ENCODE data around the gene ACTRT3. TPM values are rescaled to one million over a fixed set of nuclear protein-coding genes. Genes with fewer than 3 reads are reported as not detected.
A peak's percentile ranks its signal among the peaks of the same experiment; 100 is the strongest.

ACTRT3 gene
- total RNA-seq, 1 experiment from 2014 or later, result 0.24 TPM

DNA sequence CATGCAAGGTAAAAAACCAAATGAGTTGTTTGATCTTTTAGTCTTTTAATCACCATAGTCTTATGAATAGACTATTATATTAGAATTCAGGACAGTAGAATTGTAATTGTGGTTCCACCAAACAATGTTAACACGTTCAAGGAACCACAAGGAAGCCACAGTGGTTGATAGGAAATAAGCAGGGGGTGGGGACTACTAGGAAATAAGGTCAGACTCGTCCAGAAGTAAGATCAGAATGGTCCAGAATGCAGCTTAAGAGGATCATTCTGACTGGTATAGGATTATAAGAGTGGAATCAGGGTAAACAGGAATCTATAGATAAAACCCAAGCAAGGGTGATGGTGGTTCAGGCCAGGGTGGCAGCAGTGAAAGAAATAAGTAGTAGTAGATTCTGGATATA is 11.4 kb upstream of the ACTRT3 start:
- in situ Hi-C loops (cut with HindIII; ENCODE audit: low pct_unique_long_range_greater_than_20kb, low sequenced_read_pairs), result no loop called here
- DNase-seq (ENCODE audit: low read depth, low spot score), result no peak

DNA sequence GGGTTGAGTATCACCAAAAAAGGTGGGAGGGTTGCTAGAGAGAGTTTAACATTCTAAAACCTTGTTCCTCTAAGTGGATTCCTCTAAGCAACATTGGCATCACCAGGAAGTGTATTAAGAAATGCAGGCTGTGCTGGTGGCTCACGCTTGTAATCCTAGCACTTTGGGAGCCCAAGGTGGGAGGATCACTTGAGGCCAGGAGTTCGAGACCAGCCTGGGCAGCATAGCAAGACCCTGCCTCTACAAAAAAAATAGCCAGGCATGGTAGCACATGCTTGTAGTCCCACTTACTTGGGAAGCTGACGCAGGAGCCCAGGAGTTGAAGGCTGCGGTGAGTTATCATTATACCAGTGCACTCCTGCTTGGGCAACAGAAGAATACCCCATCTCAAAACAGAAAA is 8.5 kb upstream of the ACTRT3 start:
- no peak for DNase-seq (ENCODE audit: low read depth, low spot score)
- in situ Hi-C loops (cut with HindIII; ENCODE audit: low pct_unique_long_range_greater_than_20kb, low sequenced_read_pairs), result no loop called here

DNA sequence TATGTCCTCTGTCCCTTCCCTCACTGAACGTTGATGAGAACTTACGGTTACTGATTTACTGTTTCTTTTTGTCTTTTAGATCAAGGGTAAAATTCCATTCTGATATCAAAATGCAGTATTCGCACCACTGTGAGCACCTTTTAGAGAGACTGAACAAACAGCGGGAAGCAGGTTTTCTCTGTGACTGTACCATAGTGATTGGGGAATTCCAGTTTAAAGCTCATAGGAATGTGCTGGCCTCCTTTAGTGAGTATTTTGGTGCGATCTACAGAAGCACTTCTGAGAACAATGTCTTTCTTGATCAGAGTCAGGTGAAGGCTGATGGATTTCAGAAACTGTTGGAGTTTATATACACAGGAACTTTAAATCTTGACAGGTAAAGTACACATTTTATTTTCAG is 4.8 kb upstream of the ACTRT3 start:
- no peak for DNase-seq (ENCODE audit: low read depth, low spot score)
- in situ Hi-C loops (cut with HindIII; ENCODE audit: low pct_unique_long_range_greater_than_20kb, low sequenced_read_pairs), result no loop called here

DNA sequence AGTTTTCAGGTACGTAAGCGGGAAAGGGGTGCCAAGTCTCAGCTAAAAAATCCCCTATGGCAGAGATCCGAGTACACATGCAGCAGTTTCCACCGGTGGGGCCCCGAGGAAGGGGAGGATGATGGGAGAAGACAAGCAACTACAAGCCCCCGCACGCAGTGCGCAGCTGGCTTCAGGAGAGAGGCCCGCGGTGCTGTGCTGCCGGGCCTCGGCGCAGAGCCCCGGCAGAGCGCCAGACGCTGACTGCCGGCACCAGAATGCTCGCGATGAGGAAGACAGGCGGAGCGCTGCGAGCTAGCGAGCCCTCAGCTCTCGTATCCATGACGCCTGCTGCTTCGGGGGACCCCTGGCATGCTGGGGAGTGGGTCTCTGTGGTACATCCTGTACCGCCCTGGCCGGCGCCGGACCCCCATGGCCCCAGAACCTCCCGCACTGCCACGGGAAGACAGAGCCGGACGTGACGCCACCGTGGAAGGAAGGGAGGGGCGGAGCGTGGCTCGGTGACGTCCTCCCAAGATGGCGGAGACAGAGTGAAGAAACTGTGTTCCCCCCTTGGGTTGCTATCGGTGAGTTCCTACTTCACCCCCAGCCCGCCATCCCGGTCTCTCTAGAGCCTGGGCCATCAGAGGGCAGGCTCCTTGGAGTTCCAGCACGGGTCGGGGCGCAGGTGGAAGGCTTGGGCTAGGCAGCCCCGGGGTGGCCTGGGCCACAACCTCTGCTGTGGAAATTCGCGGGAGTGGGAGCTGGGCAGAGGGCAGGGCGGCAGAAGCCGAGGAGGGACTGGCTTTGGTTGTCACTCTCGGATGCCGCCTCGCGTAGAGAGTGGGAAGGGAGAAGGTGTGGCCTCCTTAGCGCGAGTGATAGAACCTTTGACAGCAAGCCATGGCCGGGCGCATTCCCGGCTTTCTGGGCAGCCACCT is 3.8 kb upstream of the ACTRT3 start, which contains the start of gene MYNN:
Gene MYNN (plus strand): TSS at position 500 of the 920 bp plus-strand sequence. CDS start 900 bp downstream, outside the sequence.
- in situ Hi-C loops (cut with HindIII; ENCODE audit: low pct_unique_long_range_greater_than_20kb, low sequenced_read_pairs), result no loop called here
- peak; percentile 90 for DNase-seq (ENCODE audit: low read depth, low spot score)

DNA sequence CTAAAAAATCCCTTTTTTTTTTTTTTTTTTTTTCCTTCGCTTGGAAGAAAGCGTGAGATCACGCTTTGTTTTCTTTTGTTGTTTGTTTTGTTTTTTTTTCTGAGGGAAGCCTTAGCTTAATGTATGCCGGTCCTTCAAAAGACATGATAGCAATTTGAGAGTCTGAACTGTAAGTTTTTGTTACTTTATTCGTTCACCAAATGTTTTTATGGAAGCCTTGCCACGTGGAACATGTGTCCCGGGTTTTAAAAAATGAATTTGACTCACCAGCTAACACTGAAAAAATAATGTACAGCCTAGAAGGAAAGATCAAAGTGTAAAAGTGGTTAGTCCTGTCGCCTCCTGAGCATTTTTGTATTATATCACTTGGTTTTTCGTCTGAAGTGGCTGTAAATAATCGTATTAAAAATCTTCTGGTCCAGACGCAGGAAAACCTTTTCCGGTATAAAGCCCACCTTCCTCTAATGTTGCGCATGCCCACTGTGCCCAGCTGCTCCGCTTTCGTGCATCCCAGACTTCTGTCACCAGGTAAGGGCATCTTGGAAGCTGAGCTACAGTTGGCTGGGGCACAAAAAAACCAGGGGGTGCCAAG is 3.0 kb upstream of the ACTRT3 start:
- peak; percentile 88 for DNase-seq (ENCODE audit: low read depth, low spot score)
- in situ Hi-C loops (cut with HindIII; ENCODE audit: low pct_unique_long_range_greater_than_20kb, low sequenced_read_pairs), result no loop called here

DNA sequence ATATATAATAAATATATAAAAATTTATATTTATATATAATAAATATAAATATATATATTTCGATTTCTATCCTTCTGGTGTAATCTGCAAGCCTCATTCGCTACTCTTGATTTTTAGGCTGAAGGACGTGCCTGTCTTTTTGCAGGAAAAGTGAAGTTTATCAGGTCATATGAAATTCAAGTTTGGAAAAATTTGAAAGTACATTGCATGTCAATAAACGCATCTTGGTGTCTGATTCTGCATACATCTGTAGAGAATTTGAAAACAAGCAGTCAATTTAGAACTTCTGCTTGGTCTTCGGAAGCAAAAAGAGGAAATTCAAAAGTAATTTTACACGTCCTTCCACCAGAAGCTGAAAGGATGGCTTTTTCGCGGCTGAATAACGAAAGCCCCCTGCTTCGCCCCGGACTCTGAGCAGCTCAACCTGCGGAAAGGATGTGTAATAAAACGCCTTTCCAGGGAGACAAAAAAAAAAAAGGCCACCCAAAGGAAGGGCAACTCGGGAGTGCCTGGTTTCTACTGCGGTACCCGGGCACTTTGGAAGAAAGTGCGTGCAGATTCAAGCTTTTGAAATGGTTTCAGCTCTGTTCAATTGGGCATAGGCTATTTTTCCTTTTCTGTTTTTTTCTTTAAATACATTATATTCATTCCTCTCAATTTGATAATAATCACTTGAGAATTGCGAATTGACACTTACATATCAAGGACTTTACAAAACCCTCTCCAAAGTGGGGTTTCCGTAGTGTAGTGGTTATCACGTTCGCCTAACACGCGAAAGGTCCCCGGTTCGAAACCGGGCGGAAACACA is 2.3 kb upstream of the ACTRT3 start:
- in situ Hi-C loops (cut with HindIII; ENCODE audit: low pct_unique_long_range_greater_than_20kb, low sequenced_read_pairs), result no loop called here
- DNase-seq (ENCODE audit: low read depth, low spot score), result peak; percentile 85

DNA sequence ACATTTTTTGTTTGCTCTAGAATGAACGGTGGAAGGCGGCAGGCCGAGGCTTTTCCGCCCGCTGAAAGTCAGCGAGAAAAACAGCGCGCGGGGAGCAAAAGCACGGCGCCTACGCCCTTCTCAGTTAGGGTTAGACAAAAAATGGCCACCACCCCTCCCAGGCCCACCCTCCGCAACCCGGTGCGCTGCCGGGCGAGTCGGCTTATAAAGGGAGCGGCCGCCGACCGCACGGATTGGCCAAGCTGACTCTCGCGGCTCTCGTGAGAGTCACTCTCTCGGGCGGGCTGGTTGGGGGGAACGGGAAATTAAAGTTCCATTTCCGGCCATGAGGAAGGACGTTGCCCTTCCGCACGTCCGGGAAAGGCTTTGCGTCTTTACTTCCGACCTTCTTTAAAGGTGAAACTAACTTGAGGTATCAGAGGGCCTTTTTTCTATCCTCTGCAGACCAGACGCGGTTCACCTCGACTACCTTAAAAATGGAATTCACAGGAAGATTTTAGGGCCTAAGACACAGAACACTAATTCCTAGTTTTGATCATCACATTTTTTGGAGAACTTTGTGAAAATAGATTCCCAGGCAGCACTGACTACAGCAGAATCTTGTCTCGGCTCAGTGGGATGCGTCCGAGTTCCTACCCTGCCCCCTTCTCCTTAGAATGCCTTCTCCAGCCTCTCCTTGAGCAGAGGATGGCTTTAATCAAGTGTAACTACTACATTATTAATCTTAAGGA is 4.3 kb downstream of the ACTRT3 start, which contains the start of gene TERC:
Gene TERC (minus strand): TSS at position 179 of the 731 bp plus-strand sequence.
- peak; percentile 60 for DNase-seq (ENCODE audit: low read depth, low spot score)
- in situ Hi-C loops (cut with HindIII; ENCODE audit: low pct_unique_long_range_greater_than_20kb, low sequenced_read_pairs), result no loop called here

DNA sequence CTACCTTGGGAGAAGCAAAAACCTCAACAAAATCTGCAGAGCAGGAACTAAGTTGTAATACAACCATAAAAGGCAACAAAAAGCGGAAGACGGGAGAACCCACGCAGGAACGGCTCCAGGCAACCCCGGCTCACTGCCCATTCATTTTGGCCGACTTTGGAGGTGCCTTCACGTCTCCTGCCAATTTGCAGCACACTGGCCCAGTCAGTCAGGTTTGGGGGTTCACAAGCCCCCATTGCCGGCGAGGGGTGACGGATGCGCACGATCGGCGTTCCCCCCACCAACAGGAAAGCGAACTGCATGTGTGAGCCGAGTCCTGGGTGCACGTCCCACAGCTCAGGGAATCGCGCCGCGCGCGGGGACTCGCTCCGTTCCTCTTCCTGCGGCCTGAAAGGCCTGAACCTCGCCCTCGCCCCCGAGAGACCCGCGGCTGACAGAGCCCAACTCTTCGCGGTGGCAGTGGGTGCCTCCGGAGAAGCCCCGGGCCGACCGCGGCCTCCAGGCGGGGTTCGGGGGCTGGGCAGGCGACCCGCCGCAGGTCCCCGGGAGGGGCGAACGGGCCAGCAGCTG is 5.0 kb downstream of the ACTRT3 start:
- no peak for DNase-seq (ENCODE audit: low read depth, low spot score)
- in situ Hi-C loops (cut with HindIII; ENCODE audit: low pct_unique_long_range_greater_than_20kb, low sequenced_read_pairs), result no loop called here

DNA sequence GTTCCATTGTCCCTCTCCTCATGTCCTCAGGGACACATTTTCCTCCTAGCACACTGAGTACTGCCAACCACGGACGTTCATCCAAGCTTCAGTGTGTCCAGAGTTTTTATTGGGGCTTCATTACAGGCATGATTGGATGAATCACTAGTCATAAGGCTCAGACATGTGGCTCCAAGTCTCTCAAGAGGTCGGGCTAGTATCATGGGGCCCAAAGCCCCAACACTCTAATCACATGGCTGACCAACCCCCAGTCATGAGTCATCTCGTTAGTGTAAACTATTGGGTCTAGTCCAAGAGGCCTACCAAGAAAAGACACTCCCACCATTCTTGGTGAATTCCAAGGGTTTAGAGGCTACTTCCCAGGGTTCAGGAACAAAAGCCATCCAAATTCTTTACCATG is 8.9 kb downstream of the ACTRT3 start:
- in situ Hi-C loops (cut with HindIII; ENCODE audit: low pct_unique_long_range_greater_than_20kb, low sequenced_read_pairs), result no loop called here
- peak; percentile 65 for DNase-seq (ENCODE audit: low read depth, low spot score)

DNA sequence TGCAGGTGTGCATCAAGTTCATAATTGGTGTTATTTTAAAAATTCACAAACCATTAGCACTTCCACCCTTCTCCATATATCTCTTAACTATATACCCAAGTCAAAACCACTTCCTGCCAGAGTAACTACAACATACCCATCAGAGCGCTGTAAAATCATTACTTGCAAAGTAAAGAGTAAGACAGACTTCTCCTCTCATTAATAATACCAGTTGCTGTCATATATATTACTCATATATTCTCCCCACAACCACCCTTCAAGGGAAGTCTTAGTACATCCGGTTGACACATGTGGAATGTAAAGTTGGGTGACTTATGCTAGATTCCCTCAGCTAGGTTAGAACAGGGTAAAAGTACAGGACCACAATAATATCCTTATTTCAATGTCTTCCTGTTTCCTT is 10.1 kb downstream of the ACTRT3 start:
- no peak for DNase-seq (ENCODE audit: low read depth, low spot score)
- in situ Hi-C loops (cut with HindIII; ENCODE audit: low pct_unique_long_range_greater_than_20kb, low sequenced_read_pairs), result no loop called here

DNA sequence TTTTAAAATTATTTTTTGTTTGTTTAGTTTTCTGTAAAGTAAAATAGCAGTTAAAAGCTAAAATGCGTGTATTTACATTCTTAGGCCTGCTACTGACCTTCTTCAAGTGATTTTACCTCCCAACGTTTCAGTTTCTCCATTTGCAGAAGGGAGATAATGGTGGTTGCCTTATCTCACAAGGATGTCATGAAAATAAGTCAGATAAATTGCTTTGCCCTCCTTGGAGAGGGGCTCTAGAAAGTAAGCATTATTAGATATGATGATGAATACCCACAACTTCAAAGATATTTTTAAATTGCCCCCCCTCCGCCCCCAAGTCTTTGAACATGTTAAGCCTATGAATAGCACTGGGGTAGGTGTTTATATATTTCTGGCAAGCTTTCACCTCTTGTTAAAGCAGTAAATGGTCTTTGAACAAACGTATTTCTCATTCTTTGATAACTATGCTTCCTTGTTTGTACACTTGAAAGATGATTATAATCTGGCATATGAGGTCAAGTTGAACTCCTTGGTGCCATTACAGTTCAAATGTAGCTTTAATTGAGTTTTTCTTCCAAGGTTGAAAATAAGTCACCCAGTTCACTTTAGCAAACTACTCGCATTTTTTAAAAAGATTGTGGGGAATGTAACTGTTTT is 10.9 kb downstream of the ACTRT3 start:
- DNase-seq (ENCODE audit: low read depth, low spot score), result no peak
- in situ Hi-C loops (cut with HindIII; ENCODE audit: low pct_unique_long_range_greater_than_20kb, low sequenced_read_pairs), result no loop called here

DNA sequence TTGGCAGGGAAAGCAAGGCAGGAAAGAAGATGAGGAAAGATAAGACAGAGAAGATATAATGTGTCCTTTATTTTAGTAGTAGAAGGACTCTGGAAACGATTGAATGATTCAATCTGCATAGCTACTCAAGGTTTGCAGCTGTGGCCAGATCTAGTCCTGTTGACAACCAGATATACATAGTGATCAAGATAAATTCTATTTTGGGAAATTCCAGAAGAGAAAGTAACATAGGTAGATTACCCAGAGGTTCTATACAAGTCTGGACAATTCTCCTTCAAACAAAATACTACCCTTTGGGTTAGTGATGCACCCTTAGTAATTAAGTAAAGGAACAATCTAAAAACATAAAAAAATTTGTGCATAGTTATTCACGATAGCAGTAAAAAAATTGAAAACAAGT is 13.9 kb downstream of the ACTRT3 start:
- in situ Hi-C loops (cut with HindIII; ENCODE audit: low pct_unique_long_range_greater_than_20kb, low sequenced_read_pairs), result no loop called here
- no peak for DNase-seq (ENCODE audit: low read depth, low spot score)

DNA sequence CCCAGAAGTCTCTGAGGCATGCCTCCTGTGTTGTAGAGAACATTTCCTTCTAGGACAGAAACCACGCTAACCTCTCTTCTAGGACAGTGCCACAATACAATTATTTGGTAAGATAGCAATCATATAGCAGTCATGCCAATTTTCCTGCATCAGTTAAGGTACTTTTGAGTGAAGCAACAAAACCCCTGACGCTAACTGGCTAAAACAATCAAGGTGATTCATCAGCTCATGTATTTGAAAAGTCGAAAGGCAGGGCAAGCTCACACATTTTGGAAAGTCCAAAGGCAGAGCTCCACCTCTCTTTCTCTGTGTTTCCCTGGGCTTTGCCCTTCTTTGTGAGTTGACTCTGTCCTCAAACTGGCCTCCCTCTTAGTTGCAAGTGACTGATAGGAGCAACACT is 14.7 kb downstream of the ACTRT3 start:
- no peak for DNase-seq (ENCODE audit: low read depth, low spot score)
- in situ Hi-C loops (cut with HindIII; ENCODE audit: low pct_unique_long_range_greater_than_20kb, low sequenced_read_pairs), result no loop called here

DNA sequence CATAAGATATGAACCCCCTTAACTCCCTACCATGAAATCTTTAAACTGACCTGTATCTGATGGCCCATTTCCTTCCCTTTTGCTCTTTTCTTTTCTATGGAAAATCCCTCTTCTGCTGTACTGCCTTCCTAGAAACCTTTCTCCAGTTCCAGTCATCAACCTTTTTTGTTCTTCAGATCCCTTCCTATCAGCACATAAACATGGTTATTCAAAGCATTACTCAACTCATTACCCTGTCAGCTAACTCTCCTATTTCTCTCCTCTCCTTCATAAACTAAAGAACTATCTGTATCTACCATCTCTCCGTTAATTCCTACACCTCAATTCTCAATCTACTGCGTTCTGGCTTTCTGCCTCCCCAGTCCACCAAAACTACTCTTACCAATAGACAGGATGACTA is 17.5 kb downstream of the ACTRT3 start:
- in situ Hi-C loops (cut with HindIII; ENCODE audit: low pct_unique_long_range_greater_than_20kb, low sequenced_read_pairs), result no loop called here

DNA sequence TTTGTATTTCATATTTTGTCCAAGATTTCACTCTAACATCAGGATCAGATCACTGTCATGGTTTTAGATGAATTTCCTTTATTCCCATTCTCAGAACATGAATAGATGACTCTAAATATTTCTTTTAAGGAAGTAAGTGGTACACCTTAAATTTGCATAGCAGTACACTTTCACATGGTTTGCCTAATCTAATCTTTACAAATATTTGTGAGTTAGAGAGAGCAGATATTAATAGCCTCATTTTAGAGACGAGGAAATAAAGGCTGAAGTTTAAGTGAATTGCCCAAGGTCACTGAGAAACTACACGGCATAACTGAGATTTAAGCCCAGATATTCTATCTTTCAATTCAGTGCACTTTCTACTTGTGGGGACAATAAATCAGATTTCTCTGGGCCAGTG is 18.7 kb downstream of the ACTRT3 start:
- in situ Hi-C loops (cut with HindIII; ENCODE audit: low pct_unique_long_range_greater_than_20kb, low sequenced_read_pairs), result no loop called here
- no peak for DNase-seq (ENCODE audit: low read depth, low spot score)

More for the DNA sequence above, 17.5 kb downstream of the ACTRT3 start:
- no peak for DNase-seq (ENCODE audit: low read depth, low spot score)

DNA sequence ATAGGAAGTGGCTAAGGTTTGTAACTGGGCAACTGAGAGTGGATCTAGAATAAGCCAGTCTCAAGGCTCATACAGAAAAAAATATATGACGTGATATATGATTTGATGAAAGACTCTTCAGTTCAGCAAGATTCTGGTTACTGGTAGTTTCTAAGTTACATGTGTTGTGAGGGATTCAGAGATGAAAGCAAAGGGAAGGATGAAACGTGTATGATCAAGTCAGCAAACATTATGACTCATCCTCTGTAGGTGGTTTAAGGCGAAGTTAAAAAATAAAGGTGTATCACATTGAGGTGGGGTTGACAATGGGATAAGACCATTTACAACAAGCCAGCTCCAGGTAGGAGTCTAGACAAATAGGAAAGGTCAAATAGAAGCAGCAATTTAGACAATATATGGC is 20.7 kb downstream of the ACTRT3 start:
- DNase-seq (ENCODE audit: low read depth, low spot score), result no peak
- in situ Hi-C loops (cut with HindIII; ENCODE audit: low pct_unique_long_range_greater_than_20kb, low sequenced_read_pairs), result no loop called here

DNA sequence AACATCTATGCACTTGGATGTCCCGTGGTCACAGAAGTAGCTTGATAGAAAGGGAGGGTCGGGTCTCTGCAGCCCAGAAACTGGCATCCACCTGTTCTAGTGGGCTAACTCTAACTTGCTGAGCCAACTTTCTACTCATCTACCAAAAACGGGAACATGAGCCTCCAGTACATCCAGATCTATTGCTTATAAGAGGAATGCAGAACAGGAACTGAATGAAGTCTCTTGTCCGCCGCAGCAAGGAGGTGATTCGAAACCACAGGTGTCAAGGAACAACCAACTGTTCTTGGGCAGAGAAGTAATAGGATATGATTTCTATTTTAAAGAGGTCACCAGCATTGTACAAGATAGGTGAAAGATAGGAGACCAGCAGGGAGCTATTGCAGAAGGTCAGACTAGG is 22.4 kb downstream of the ACTRT3 start:
- DNase-seq (ENCODE audit: low read depth, low spot score), result no peak
- in situ Hi-C loops (cut with HindIII; ENCODE audit: low pct_unique_long_range_greater_than_20kb, low sequenced_read_pairs), result no loop called here

Measured in SK-MEL-5 (cell line).